22Rv1 (cell line): ENCODE results near the gene KCNT1.

ENCODE experiments used
- ZFX ChIP-seq: fragments of 450-650 bp; IDR thresholded peaks from 2 replicates; pipeline ENCODE4 v1.6.1; 2017; ENCODE audit warnings: antibody characterized with exemption, borderline replicate concordance
- TF ChIP-seq, protein P1 (sequence below): fragments of 450-650 bp; IDR thresholded peaks from 2 replicates; pipeline ENCODE4 v1.5.1; 2017; ENCODE audit warnings: mild to moderate bottlenecking

GRCh38 chr9:135655317-135655716, 46.7 kb upstream of the KCNT1 start:
- TF ChIP-seq, protein P1, sequence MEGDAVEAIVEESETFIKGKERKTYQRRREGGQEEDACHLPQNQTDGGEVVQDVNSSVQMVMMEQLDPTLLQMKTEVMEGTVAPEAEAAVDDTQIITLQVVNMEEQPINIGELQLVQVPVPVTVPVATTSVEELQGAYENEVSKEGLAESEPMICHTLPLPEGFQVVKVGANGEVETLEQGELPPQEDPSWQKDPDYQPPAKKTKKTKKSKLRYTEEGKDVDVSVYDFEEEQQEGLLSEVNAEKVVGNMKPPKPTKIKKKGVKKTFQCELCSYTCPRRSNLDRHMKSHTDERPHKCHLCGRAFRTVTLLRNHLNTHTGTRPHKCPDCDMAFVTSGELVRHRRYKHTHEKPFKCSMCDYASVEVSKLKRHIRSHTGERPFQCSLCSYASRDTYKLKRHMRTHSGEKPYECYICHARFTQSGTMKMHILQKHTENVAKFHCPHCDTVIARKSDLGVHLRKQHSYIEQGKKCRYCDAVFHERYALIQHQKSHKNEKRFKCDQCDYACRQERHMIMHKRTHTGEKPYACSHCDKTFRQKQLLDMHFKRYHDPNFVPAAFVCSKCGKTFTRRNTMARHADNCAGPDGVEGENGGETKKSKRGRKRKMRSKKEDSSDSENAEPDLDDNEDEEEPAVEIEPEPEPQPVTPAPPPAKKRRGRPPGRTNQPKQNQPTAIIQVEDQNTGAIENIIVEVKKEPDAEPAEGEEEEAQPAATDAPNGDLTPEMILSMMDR = no peak
- no peak for TF ChIP-seq ZFX
